Caki2 (cell line): Measurements from ENCODE around the gene SUN3. TPM values are rescaled to one million over a fixed set of nuclear protein-coding genes. Genes with fewer than 3 reads are reported as not detected.
"Not testable (repeated sequence)": the region's sequence is repeated elsewhere in the genome, so short reads cannot be mapped to it uniquely, and the experiment has no call there.

Experiments used
- DNase-seq: peaks from one replicate; pipeline ENCODE4 v3.0.0-alpha.2; 2015; ENCODE audit warnings: low read depth
- in situ Hi-C: cut with HindIII; loops from 2 replicates; pipeline ENCODE4 v1.10.0; 2016; ENCODE audit warnings: low sequenced_read_pairs, low pct_unique_long_range_greater_than_20kb, mixed read lengths
- total RNA-seq: library from RNA; depleted of rRNA; stranded (reverse); fragments of >200 nt; shearing (Covaris generic); gene quantifications from 2 replicates; pipeline ENCODE4 v1.2.3, GENCODE V29; 2014; ENCODE audit warnings: low replicate concordance

Gene SUN3
- total RNA-seq, 1 experiment from 2014 or later, result not detected

- in situ Hi-C loops, result no loop called here
- DNase-seq, result no peak
Measured at GRCh38 chr7:47953822-47954221, 75.1 kb downstream of the SUN3 start.

- DNase-seq, result no peak
- in situ Hi-C loops, result no loop called here
Measured at GRCh38 chr7:47952224-47952623, 76.7 kb downstream of the SUN3 start.

GRCh38 chr7:47951374-47951773 is 77.5 kb downstream of the SUN3 start:
- DNase-seq, result no peak
- in situ Hi-C loops, result no loop called here

GRCh38 chr7:47950714-47951113 is 78.2 kb downstream of the SUN3 start:
- no peak for DNase-seq
- in situ Hi-C loops, result no loop called here

- no peak for DNase-seq
- in situ Hi-C loops, result no loop called here
Measured at GRCh38 chr7:47949703-47950102, 79.2 kb downstream of the SUN3 start.

GRCh38 chr7:47948141-47948790 is 80.6 kb downstream of the SUN3 start, which contains the start of gene PKD1L1:
TSS of gene PKD1L1 (minus strand) at chr7:47948466. CDS start at chr7:47948440, 26 bp downstream.
- in situ Hi-C loops, result no loop called here
- DNase-seq, result no peak

- DNase-seq, result no peak
- in situ Hi-C loops, result no loop called here
Measured at GRCh38 chr7:47947355-47947749, 81.6 kb downstream of the SUN3 start.

- in situ Hi-C loops, result no loop called here
- DNase-seq, result no peak
Measured at GRCh38 chr7:47946581-47947354, 82.1 kb downstream of the SUN3 start.

GRCh38 chr7:47945261-47946015 is 83.5 kb downstream of the SUN3 start:
- DNase-seq, result peak; percentile 52
- in situ Hi-C loops, result no loop called here

- no peak for DNase-seq
- in situ Hi-C loops, result no loop called here
Measured at GRCh38 chr7:47944536-47945260, 84.2 kb downstream of the SUN3 start.

- in situ Hi-C loops, result no loop called here
- DNase-seq, result no peak
Measured at GRCh38 chr7:47943676-47944474, 85.0 kb downstream of the SUN3 start.

- in situ Hi-C loops, DNase-seq: not testable (repeated sequence)
Measured at GRCh38 chr7:47942651-47943050, 86.3 kb downstream of the SUN3 start.

- DNase-seq, result no peak
- in situ Hi-C loops, result no loop called here
Measured at GRCh38 chr7:47942132-47942531, 86.8 kb downstream of the SUN3 start.

GRCh38 chr7:47941136-47941844 is 87.6 kb downstream of the SUN3 start:
- in situ Hi-C loops, result no loop called here
- DNase-seq, result no peak

- in situ Hi-C loops, result no loop called here
- DNase-seq, result no peak
Measured at GRCh38 chr7:47940088-47941013, 88.6 kb downstream of the SUN3 start.

- in situ Hi-C loops, result no loop called here
- no peak for DNase-seq
Measured at GRCh38 chr7:47939425-47940036, 89.4 kb downstream of the SUN3 start.
